Neural cell (in vitro differentiated cells): ENCODE data around the gene REPIN1. TPM values are rescaled to one million over a fixed set of nuclear protein-coding genes. Genes with fewer than 3 reads are reported as not detected.
A peak's percentile ranks its signal among the peaks of the same experiment; 100 is the strongest.

Experiments used
- H2AFZ ChIP-seq: fragments of 200-600, 300-800 bp; sonication (generic), shearing (Covaris generic); 2 replicates; pipeline ENCODE4 v1.6.0; 2014; ENCODE audit warnings: low read depth, mild to moderate bottlenecking, antibody characterized with exemption, low read length, moderate library complexity
- H3F3A ChIP-seq: fragments of 200-600 bp; shearing (Covaris generic); 2 replicates; pipeline ENCODE4 v1.6.1; 2016; ENCODE audit warnings: mild to moderate bottlenecking, moderate library complexity, mixed read lengths, antibody characterized with exemption, low read length; ENCODE audit not compliant: insufficient read depth, poor library complexity, severe bottlenecking
- H3K27ac ChIP-seq: fragments of 200-600, 300-800 bp; sonication (generic), shearing (Covaris generic); 2 replicates; pipeline ENCODE4 v1.5.1; 2014; ENCODE audit warnings: mild to moderate bottlenecking, low read length, moderate library complexity
- H3K27me3 ChIP-seq: fragments of 300-800, 200-600 bp; sonication (generic), shearing (Covaris generic); 2 replicates; pipeline ENCODE4 v1.6.0; 2014; ENCODE audit warnings: mild to moderate bottlenecking, low read depth, low read length, moderate library complexity; ENCODE audit not compliant: insufficient read depth
- H3K36me3 ChIP-seq: fragments of 300-800, 200-600 bp; sonication (generic), shearing (Covaris generic); 2 replicates; pipeline ENCODE4 v1.5.1; 2014; ENCODE audit warnings: mild to moderate bottlenecking, antibody characterized with exemption, low read length, moderate library complexity; ENCODE audit not compliant: insufficient read depth
- H3K4me2 ChIP-seq: fragments of 300-800, 200-600 bp; sonication (generic), shearing (Covaris generic); 2 replicates; pipeline ENCODE4 v1.6.0; 2014; ENCODE audit warnings: mild to moderate bottlenecking, low read length
- H3K4me3 ChIP-seq: fragments of 300-800, 200-600 bp; sonication (generic), shearing (Covaris generic); 2 replicates; pipeline ENCODE4 v1.5.1; 2014; ENCODE audit warnings: mild to moderate bottlenecking, low read length, moderate library complexity
- H3K79me2 ChIP-seq: fragments of 200-600 bp; shearing (Covaris generic); replicated peaks from 2 replicates; pipeline ENCODE4 v1.6.0; 2014; ENCODE audit warnings: mild to moderate bottlenecking, low read length, moderate library complexity; ENCODE audit not compliant: insufficient read depth
- H3K9ac ChIP-seq: fragments of 300-800, 200-600 bp; sonication (generic), shearing (Covaris generic); 2 replicates; pipeline ENCODE4 v1.6.1; 2016; ENCODE audit warnings: mild to moderate bottlenecking, low read length, mixed read lengths
- H3K9me2 ChIP-seq: fragments of 200-600 bp; shearing (Covaris generic); 2 replicates; pipeline ENCODE4 v1.6.1; 2016; ENCODE audit warnings: mild to moderate bottlenecking, low read length, mixed read lengths; ENCODE audit not compliant: insufficient read depth
- H3K9me3 ChIP-seq: fragments of 200-600, 300-800 bp; sonication (generic), shearing (Covaris generic); 2 replicates; pipeline ENCODE4 v1.6.1; 2016; ENCODE audit warnings: mild to moderate bottlenecking, mixed run types, low read length, moderate library complexity, mixed read lengths
- H4K20me1 ChIP-seq: fragments of 200-600 bp; shearing (Covaris generic); 2 replicates; pipeline ENCODE4 v1.6.1; 2016; ENCODE audit warnings: mild to moderate bottlenecking, mixed run types; ENCODE audit not compliant: insufficient read depth
- CTCF ChIP-seq: fragments of 450-650 bp; IDR thresholded peaks from 2 replicates; pipeline ENCODE4 v1.5.1; 2014; ENCODE audit warnings: antibody characterized with exemption, mild to moderate bottlenecking, moderate library complexity; ENCODE audit not compliant: poor library complexity, severe bottlenecking
- EP300 ChIP-seq: fragments of 450-650 bp; conservative IDR thresholded peaks from 2 replicates; pipeline ENCODE4 v1.6.1; 2014; ENCODE audit warnings: antibody characterized with exemption, mild to moderate bottlenecking, moderate library complexity; ENCODE audit not compliant: poor library complexity, severe bottlenecking
- EZH2 ChIP-seq: fragments of 200-600, 300-800 bp; shearing (Covaris generic), sonication (generic); IDR thresholded peaks from 2 replicates; pipeline ENCODE4 v1.6.1; 2014; ENCODE audit warnings: antibody characterized with exemption, low read length, borderline replicate concordance, mild to moderate bottlenecking; ENCODE audit not compliant: insufficient read depth, poor library complexity, severe bottlenecking
- MXI1 ChIP-seq: fragments of 450-650 bp; conservative IDR thresholded peaks from 2 replicates; pipeline ENCODE4 v1.6.1; 2014; ENCODE audit warnings: antibody characterized with exemption, mild to moderate bottlenecking; ENCODE audit not compliant: poor library complexity, severe bottlenecking
- POLR2AphosphoS5 ChIP-seq: IDR thresholded peaks from 2 replicates; pipeline ENCODE4 v1.6.1; 2012
- RAD21 ChIP-seq: fragments of 450-650 bp; conservative IDR thresholded peaks from 2 replicates; pipeline ENCODE4 v1.6.1; 2014; ENCODE audit warnings: antibody characterized with exemption, mild to moderate bottlenecking, moderate library complexity
- REST ChIP-seq: IDR thresholded peaks from 2 replicates; pipeline ENCODE4 v1.6.1; 2012; ENCODE audit warnings: borderline replicate concordance
- SMC3 ChIP-seq: fragments of 450-650 bp; conservative IDR thresholded peaks from 2 replicates; pipeline ENCODE4 v1.6.1; 2014; ENCODE audit warnings: antibody characterized with exemption, mild to moderate bottlenecking, moderate library complexity; ENCODE audit not compliant: poor library complexity
- TAF1 ChIP-seq: IDR thresholded peaks from 2 replicates; pipeline ENCODE4 v1.6.1; 2012; ENCODE audit warnings: low read depth
- polyA plus RNA-seq: library from polyadenylated mRNA; depleted of rRNA; stranded (reverse); fragments of >200 nt; gene quantifications from 2 replicates; pipeline ENCODE4 v1.2.3, GENCODE V29; 2014

The REPIN1 gene
- polyA plus RNA-seq, 1 donor from 2014 or later = 95.5 TPM

- Histone ChIP-seq H4K20me1 (no peaks in the 10 kb centered on the region), H3K9me3 (no peaks in the 10 kb centered on the region), H3K79me2 (no peaks in the 10 kb centered on the region), H3K4me2 (peak overlapping the region; percentile 65), H3K9ac (peak overlapping the region; percentile 84), H3F3A (no peaks in the 10 kb centered on the region), H3K27ac (peak overlapping the region; percentile 65), H3K36me3 (no peaks in the 10 kb centered on the region), H2AFZ (peak overlapping the region; percentile 69), H3K9me2 (no peaks in the 10 kb centered on the region), H3K4me3 (peak overlapping the region; percentile 76), H3K27me3 (no peaks in the 10 kb centered on the region)
- TF ChIP-seq SMC3 = peak; percentile 52
- no peak for TF ChIP-seq RAD21
- no peak for TF ChIP-seq EZH2
- peak; percentile 72 for TF ChIP-seq CTCF
- TF ChIP-seq TAF1 = peak; percentile 61
- TF ChIP-seq REST = peak; percentile 80
- peak; percentile 62 for TF ChIP-seq POLR2AphosphoS5
- TF ChIP-seq MXI1 = peak; percentile 77
- TF ChIP-seq EP300 = peak; percentile 66
Observed at GRCh38 chr7:150404805-150405583, 36.4 kb downstream of the REPIN1 start.

GRCh38 chr7:150405584-150406311 is 37.1 kb downstream of the REPIN1 start:
- peak overlapping the region; percentile 69 for H2AFZ ChIP-seq
- peak overlapping the region; percentile 65 for H3K27ac ChIP-seq
- H3K9me3 ChIP-seq = no peaks in the 10 kb centered on the region
- H3K36me3 ChIP-seq = no peaks in the 10 kb centered on the region
- no peaks in the 10 kb centered on the region for H3K79me2 ChIP-seq
- no peaks in the 10 kb centered on the region for H3K27me3 ChIP-seq
- H3K4me3 ChIP-seq = peak overlapping the region; percentile 76
- H3K4me2 ChIP-seq = peak overlapping the region; percentile 68
- TF ChIP-seq RAD21 (no peak), CTCF (no peak), EZH2 (no peak), POLR2AphosphoS5 (no peak), MXI1 (no peak), SMC3 (no peak), REST (no peak), EP300 (no peak), TAF1 (no peak)
- no peaks in the 10 kb centered on the region for H3K9me2 ChIP-seq
- no peaks in the 10 kb centered on the region for H4K20me1 ChIP-seq
- no peaks in the 10 kb centered on the region for H3F3A ChIP-seq
- peak overlapping the region; percentile 84 for H3K9ac ChIP-seq
